ENCODE data around the gene ANO10.
"Not testable (repeated sequence)": the region's sequence is repeated elsewhere in the genome, so short reads cannot be mapped to it uniquely, and the experiment has no call there.

The ANO10 gene

DNA sequence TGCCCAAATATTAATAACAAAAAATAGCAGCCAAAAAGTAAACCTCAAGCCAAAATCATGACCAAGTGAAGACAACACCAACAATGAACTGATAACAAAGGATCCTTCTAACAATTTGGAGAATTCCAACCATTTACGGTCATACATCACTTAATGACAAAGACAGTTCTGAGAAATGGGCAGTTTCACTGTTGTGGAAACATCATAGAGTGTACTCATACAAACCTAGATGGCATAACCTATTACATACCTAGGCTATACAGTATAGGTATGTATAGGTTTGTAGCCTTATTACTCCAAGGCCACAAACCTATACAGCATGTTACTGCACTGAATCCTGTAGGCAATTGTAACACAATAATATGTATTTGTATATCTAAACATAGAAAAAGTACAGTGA is 12.4 kb downstream of the ANO10 start:
- H3K4me1 Mint-ChIP-seq (ENCODE audit: low read depth): no peaks in the 10 kb centered on the region
- no peak overlapping the region for H3K27ac Mint-ChIP-seq
- H3K4me3 Mint-ChIP-seq: no peak overlapping the region
- no peaks in the 10 kb centered on the region for H3K9me3 Mint-ChIP-seq
- no peaks in the 10 kb centered on the region for H3K27me3 Mint-ChIP-seq
- H3K36me3 Mint-ChIP-seq (ENCODE audit: low read depth): no peaks in the 10 kb centered on the region

DNA sequence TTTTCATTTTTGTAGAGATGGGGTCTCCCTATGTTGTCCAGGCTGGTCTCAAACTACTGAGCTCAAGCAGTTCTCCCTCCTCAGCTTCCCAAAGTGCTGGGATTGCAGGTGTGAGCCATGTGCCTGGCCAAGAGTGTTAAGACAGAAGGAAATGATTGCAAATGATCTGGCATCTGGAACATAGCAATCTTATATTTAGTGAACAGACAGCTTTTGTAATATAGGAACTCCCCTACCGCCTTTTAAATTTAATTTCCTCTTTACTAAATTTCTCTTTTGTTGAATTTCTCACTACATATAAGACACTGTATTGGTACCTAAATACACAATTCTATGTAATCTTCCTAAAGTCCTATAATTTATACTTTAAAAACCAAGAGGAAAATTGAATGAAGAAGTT is 13.1 kb downstream of the ANO10 start:
- no peak overlapping the region for H3K27ac Mint-ChIP-seq
- no peaks in the 10 kb centered on the region for H3K27me3 Mint-ChIP-seq
- no peaks in the 10 kb centered on the region for H3K36me3 Mint-ChIP-seq (ENCODE audit: low read depth)
- no peaks in the 10 kb centered on the region for H3K9me3 Mint-ChIP-seq
- H3K4me3 Mint-ChIP-seq: no peak overlapping the region
- H3K4me1 Mint-ChIP-seq (ENCODE audit: low read depth): no peaks in the 10 kb centered on the region

DNA sequence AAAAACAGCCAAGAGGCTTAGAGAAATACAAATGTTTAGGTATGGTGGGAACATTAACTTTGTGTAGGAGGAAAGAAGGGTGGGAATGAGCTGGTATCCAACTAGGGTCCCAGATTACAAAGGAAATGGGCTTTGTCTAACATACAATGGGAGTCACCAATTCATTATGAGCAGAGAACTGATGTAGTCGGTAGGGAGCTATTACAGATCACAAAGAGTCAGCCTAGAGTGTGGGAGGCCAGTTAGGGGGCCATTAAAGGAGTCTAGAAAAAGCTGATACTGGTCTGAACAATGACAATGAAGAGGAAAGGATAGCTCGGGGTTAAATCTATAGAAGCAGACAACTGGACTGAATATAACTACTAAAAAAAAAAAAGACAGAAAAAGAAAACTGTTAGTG is 15.5 kb downstream of the ANO10 start:
- H3K36me3 Mint-ChIP-seq (ENCODE audit: low read depth): peaks cover 3% of the 10 kb centered on the region
- H3K27ac Mint-ChIP-seq: no peak overlapping the region
- no peaks in the 10 kb centered on the region for H3K9me3 Mint-ChIP-seq
- no peaks in the 10 kb centered on the region for H3K27me3 Mint-ChIP-seq
- H3K4me3 Mint-ChIP-seq: no peak overlapping the region
- H3K4me1 Mint-ChIP-seq (ENCODE audit: low read depth): no peaks in the 10 kb centered on the region

DNA sequence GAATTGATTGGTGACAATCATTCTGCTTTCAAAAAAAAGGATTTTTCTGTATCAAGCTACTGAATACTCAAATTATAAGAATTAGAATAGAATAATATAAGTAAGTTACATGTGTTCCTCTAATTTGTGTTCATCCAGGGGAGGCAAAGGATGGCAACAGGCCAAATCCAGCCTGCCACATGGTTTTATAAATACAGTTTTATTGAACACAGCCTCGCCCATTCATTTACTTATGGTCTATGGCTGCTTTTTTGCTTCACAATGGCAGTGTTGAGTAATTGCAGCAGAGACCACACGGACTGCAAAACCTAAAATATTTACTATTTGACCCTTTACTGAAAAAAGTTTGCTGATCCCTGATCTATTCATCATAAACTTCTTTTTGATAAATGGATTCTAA is 21.9 kb downstream of the ANO10 start:
- not testable (repeated sequence) for H3K4me1 Mint-ChIP-seq (ENCODE audit: low read depth); H3K4me3 Mint-ChIP-seq; H3K27ac Mint-ChIP-seq; H3K27me3 Mint-ChIP-seq; H3K9me3 Mint-ChIP-seq
- peaks cover 12% of the 10 kb centered on the region for H3K36me3 Mint-ChIP-seq (ENCODE audit: low read depth)

DNA sequence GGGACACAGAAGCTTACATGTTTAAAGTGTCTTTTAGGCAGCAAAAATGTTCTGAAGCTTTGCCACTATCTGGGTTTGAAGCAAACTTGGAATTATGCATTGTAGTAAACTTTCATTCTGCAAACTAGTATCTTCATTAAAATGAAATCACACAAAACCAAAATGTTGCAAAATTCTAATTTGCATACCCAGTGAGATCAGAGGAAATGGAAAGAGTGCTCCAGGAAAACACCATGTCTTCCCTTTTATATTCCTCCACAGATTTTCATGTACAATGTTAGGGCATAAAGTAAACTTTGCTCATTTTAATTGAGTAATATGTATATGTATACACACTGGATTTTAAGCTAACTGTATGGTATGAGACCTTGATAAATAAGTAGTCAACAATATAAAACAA is 23.9 kb downstream of the ANO10 start:
- Mint-ChIP-seq H3K9me3 (peaks cover 6% of the 10 kb centered on the region), H3K4me3 (no peak overlapping the region), H3K4me1 (ENCODE audit: low read depth) (no peaks in the 10 kb centered on the region), H3K36me3 (ENCODE audit: low read depth) (peaks cover 21% of the 10 kb centered on the region), H3K27me3 (no peaks in the 10 kb centered on the region), H3K27ac (no peak overlapping the region)

DNA sequence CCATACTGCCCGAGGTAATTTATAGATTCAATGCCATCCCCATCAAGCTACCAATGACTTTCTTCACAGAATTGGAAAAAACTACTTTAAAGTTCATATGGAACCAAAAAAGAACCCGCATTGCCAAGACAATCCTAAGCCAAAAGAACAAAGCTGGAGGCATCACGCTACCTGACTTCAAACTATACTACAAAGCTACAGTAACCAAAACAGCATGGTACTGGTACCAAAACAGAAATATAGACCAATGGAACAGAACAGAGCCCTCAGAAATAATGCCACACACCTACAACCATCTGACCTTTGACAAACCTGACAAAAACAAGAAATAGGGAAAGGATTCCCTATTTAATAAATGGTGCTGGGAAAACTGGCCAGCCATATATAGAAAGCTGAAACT is 25.6 kb downstream of the ANO10 start:
- Mint-ChIP-seq H3K36me3 (ENCODE audit: low read depth) (peaks cover 30% of the 10 kb centered on the region), H3K9me3 (peaks cover 11% of the 10 kb centered on the region)
- H3K4me1 Mint-ChIP-seq (ENCODE audit: low read depth); H3K27me3 Mint-ChIP-seq; H3K27ac Mint-ChIP-seq; H3K4me3 Mint-ChIP-seq: not testable (repeated sequence)

DNA sequence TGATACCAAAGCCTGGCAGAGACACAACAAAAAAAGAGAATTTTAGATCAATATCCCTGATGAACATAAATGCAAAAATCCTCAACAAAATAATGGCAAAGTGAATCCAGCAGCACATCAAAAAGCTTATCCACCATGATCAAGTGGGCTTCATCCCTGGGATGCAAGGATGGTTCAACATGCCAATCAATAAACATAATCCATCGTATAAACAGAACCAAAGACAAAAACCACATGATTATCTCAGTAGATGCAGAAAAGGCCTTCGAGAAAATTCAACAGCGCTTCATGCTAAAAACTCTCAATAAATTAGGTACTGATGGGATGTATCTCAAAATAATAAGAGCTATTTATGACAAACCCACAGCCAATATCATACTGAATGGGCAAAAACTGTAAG is 26.5 kb downstream of the ANO10 start:
- not testable (repeated sequence) for H3K27ac Mint-ChIP-seq; H3K4me3 Mint-ChIP-seq; H3K27me3 Mint-ChIP-seq; H3K4me1 Mint-ChIP-seq (ENCODE audit: low read depth)
- Mint-ChIP-seq H3K9me3 (peaks cover 11% of the 10 kb centered on the region), H3K36me3 (ENCODE audit: low read depth) (peaks cover 39% of the 10 kb centered on the region)

DNA sequence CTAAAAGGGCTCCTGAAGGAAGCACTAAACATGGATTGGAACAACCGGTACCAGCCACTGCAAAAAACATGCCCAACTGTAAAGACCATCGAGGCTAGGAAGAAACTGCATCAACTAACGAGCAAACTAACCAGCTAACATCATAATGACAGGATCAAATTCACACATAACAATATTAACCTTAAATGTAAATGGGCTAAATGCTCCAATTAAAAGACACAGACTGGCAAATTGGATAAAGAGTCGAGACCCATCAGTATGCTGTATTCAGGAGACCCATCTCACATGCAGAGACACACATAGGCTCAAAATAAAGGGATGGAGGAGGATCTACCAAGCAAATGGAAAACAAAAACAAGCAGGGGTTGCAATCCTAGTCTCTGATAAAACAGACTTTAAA is 28.2 kb downstream of the ANO10 start:
- not testable (repeated sequence) for H3K4me3 Mint-ChIP-seq; H3K27ac Mint-ChIP-seq; H3K4me1 Mint-ChIP-seq (ENCODE audit: low read depth); H3K27me3 Mint-ChIP-seq
- H3K9me3 Mint-ChIP-seq: peaks cover 11% of the 10 kb centered on the region
- H3K36me3 Mint-ChIP-seq (ENCODE audit: low read depth): peaks cover 45% of the 10 kb centered on the region

DNA sequence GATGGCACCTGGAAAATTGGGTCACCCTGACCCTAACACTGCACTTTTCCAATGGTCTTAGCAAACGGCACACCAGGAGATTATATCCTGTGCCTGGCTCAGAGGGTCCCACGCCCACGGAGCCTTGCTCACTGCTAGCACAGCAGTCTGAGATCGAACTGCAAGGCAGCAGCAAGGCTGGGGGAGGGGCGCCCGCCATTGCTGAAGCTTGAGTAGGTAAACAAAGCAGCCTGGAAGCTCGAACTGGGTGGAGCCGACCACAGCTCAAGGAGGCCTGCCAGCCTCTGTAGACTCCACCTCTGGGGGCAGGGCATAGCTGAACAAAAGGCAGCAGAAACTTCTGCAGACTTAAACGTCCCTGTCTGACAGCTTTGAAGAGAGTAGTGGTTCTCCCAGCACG is 29.9 kb downstream of the ANO10 start:
- not testable (repeated sequence) for H3K27ac Mint-ChIP-seq; H3K4me1 Mint-ChIP-seq (ENCODE audit: low read depth); H3K4me3 Mint-ChIP-seq; H3K27me3 Mint-ChIP-seq
- Mint-ChIP-seq H3K36me3 (ENCODE audit: low read depth) (peaks cover 43% of the 10 kb centered on the region), H3K9me3 (peaks cover 11% of the 10 kb centered on the region)

DNA sequence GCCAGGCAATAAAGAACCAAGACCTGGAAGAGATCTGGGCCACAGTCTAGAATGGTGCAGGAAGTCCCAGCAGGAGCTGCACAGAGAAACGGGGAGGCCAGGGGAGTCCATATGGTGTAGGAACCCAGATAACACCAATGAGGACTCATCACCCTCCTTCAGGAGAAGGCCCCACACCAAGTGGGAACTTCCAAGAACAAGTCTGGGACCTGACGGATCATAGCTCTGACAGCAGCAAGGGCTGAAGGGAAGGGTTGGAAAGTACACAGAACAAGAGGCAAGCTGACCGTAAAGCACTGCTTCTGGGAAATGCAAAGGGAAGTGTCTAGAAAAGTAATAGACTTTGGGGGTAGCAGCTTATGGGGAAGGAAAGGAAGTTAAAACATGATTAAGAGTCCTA is 34.5 kb downstream of the ANO10 start:
- Mint-ChIP-seq H3K27ac (no peak overlapping the region), H3K4me1 (ENCODE audit: low read depth) (peaks cover 14% of the 10 kb centered on the region), H3K9me3 (no peaks in the 10 kb centered on the region), H3K27me3 (no peaks in the 10 kb centered on the region), H3K4me3 (no peak overlapping the region), H3K36me3 (ENCODE audit: low read depth) (peaks cover 22% of the 10 kb centered on the region)

DNA sequence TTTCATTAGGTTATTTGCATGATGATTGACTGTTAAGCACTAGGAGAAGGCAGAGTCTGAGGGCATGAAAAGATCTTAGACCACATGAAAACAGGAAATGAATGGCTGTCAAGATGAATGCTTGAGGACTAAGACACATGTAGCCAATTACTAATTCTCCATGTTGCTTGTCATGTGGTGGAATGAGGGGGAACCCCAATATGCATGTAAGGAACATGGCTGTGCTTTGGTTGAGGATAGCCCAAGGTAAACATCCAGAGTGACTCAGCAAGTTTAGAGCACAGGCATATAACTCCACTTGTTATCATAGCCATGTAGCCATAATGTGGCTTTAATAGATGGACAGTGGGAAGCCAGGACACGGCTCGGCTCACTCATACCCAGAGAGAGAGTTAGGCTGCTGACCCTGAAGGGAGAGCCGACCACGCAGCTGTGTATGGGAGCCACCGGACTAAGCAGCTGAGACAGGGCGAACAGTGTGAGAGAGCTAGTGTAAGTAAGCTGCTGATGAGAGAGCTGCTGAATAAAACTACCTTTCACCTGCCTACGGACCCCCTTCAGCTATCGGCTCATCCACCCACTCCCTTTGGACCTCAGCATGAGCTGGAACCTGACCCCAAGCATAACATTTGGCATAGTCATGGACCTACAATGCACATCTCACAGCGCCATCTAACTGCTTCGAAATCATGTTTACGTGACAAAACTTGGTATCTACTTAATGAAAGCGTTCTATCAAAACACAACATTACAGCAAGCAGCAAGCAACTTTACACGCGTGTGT is 37.6 kb downstream of the ANO10 start:
- no peaks in the 10 kb centered on the region for H3K27me3 Mint-ChIP-seq
- peaks cover 14% of the 10 kb centered on the region for H3K4me1 Mint-ChIP-seq (ENCODE audit: low read depth)
- no peaks in the 10 kb centered on the region for H3K9me3 Mint-ChIP-seq
- peaks cover 6% of the 10 kb centered on the region for H3K36me3 Mint-ChIP-seq (ENCODE audit: low read depth)
- H3K27ac Mint-ChIP-seq: no peak overlapping the region
- no peak overlapping the region for H3K4me3 Mint-ChIP-seq

DNA sequence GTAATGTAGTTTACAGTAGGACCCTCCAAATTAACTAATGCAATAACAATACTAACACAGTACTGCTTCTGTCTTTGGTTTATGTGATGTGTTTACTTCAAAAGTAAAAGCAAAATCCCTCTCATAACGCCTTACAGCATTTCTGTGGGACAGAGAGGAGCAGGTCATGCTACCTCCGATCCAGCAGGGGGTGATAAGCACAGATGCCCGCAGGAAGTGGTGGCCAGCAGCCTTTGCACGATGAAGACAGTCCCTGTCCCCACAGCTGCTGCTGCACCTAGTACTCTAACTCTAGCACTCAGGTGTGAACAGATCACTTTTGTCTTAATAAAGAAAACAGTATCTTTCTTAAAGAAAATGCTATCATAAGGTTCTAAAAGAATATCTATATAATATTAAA is 38.3 kb downstream of the ANO10 start:
- peaks cover 14% of the 10 kb centered on the region for H3K4me1 Mint-ChIP-seq (ENCODE audit: low read depth)
- no peak overlapping the region for H3K4me3 Mint-ChIP-seq
- no peak overlapping the region for H3K27ac Mint-ChIP-seq
- no peaks in the 10 kb centered on the region for H3K27me3 Mint-ChIP-seq
- H3K36me3 Mint-ChIP-seq (ENCODE audit: low read depth): peaks cover 1% of the 10 kb centered on the region
- H3K9me3 Mint-ChIP-seq: no peaks in the 10 kb centered on the region

DNA sequence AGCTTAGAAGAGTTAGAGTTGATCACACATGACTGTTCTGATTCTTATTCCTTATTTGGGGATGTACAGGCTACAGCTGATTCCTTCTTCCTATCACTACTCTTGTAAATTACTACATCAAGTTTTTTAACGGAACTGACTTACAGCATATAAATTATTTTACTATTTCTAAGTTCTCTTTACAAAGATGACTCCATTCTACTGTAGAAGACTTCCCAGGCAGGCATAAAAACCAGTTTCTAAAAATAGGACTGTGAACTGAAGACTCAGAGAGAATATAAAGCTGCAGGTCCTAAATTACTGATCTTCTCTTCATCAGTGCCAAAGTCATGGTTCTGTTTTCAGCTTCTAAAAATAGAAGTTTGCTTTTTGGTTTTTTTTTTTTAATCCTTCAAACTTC is 38.9 kb downstream of the ANO10 start:
- Mint-ChIP-seq H3K9me3 (no peaks in the 10 kb centered on the region), H3K27ac (no peak overlapping the region), H3K4me1 (ENCODE audit: low read depth) (peaks cover 14% of the 10 kb centered on the region), H3K27me3 (no peaks in the 10 kb centered on the region), H3K36me3 (ENCODE audit: low read depth) (no peaks in the 10 kb centered on the region), H3K4me3 (no peak overlapping the region)

DNA sequence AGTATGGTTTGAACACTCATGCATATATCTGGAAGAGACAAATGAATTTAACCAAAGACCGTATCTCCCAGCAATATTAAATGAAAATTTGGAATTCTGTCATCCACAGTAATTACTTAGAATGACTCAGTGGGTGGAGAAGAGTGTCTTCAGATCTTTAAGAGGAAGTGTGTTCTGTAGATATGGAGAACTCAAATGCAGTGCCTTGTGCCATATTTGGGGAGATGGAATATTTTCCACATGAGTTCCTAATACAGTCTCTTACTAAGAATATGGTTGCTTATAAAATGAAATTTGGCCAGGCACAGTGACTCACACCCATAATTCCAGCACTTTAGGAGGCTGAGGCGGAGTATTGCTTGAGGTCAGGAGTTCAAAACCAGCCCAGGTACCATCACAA is 40.5 kb downstream of the ANO10 start:
- H3K27me3 Mint-ChIP-seq: no peaks in the 10 kb centered on the region
- H3K4me1 Mint-ChIP-seq (ENCODE audit: low read depth): peaks cover 14% of the 10 kb centered on the region
- peaks cover 4% of the 10 kb centered on the region for H3K36me3 Mint-ChIP-seq (ENCODE audit: low read depth)
- no peak overlapping the region for H3K27ac Mint-ChIP-seq
- H3K4me3 Mint-ChIP-seq: no peak overlapping the region
- no peaks in the 10 kb centered on the region for H3K9me3 Mint-ChIP-seq

DNA sequence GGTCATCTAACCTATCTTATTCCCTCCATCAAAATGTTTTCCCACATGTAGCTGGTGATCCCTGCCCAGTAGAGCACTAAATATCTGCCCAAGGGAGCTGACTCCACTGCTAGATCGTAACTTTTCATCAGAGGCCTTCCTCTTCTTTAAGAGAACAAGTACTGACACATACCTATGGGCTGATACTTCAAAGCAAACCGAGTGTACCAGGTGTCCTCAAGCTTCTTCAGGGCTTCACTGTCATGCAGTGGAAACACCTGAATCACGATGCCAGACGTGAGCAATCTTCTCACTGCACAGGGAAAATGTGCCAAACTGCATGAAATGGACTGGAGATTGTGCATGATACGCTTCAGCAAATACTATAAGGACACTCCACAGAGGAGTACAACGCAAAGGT is 41.6 kb downstream of the ANO10 start:
- no peaks in the 10 kb centered on the region for H3K9me3 Mint-ChIP-seq
- no peaks in the 10 kb centered on the region for H3K27me3 Mint-ChIP-seq
- H3K4me3 Mint-ChIP-seq: no peak overlapping the region

DNA sequence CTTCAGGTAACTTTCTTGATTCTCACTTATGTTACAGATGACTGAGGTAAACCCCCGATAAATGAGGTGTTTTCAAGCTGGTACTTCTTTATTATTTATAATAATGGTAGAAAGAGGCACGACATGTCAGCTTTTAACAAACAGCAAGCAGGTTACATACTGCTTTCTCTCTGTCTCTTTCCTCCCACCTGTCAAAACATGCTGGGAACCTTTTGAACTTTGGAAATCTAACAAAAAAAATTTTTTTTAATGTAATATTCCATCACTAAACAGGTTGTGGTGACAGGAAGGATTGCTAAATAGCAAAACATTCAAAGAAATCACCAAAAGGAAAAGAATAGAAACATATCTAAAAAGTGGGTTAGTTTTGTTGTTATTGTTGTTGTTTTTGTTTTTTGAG is 48.2 kb downstream of the ANO10 start:
- Mint-ChIP-seq H3K4me3 (no peak overlapping the region), H3K4me1 (ENCODE audit: low read depth) (no peaks in the 10 kb centered on the region), H3K27me3 (no peaks in the 10 kb centered on the region), H3K36me3 (ENCODE audit: low read depth) (peaks cover 4% of the 10 kb centered on the region), H3K9me3 (no peaks in the 10 kb centered on the region), H3K27ac (no peak overlapping the region)

More for the DNA sequence above, 41.6 kb downstream of the ANO10 start:
- H3K27ac Mint-ChIP-seq: no peak overlapping the region
- H3K4me1 Mint-ChIP-seq (ENCODE audit: low read depth): peaks cover 14% of the 10 kb centered on the region
- peaks cover 4% of the 10 kb centered on the region for H3K36me3 Mint-ChIP-seq (ENCODE audit: low read depth)

Data from stimulated activated naive CD8-positive, alpha-beta T cell treated with anti-CD3 and anti-CD28 coated beads, Interleukin-15, Interleukin-2, amounts not matched to agents 100 ng/mL and 50 ng/mL, for 24 hours (primary cell).